ENCODE results near the gene FAM171A2. TPM values are rescaled to one million over a fixed set of nuclear protein-coding genes. Genes with fewer than 3 reads are reported as not detected.
"Not testable (repeated sequence)": the region's sequence is repeated elsewhere in the genome, so short reads cannot be mapped to it uniquely, and the experiment has no call there.

Gene FAM171A2
- total RNA-seq, 4 donors from 2014 or later = 0.42 to 2.0 (median 1.2) TPM

DNA sequence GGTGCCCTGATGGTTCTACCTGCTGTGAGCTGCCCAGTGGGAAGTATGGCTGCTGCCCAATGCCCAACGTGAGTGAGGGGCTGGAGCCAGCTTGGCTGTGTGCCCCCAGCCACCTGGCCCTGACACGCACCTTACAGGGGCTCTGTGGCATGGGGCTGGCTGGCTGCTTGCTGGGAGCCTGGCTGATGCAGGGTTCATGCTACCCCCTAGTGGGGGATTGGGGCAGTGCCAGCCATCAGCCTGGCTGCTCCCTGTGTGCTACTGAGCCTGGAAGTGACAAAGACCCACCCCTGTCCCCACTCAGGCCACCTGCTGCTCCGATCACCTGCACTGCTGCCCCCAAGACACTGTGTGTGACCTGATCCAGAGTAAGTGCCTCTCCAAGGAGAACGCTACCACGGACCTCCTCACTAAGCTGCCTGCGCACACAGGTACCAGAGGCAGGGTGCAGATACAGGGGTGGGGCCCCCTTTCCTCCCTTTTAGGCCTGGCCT, 12.9 kb downstream of the FAM171A2 start:
- DNase-seq (ENCODE audit: extremely low spot score) = no peak
- intact Hi-C loops (cut with DNase I) = no loop called here
- H3K27me3 ChIP-seq = no peaks in the 10 kb centered on the region
- H3K9me3 ChIP-seq = no peaks in the 10 kb centered on the region
- 65% methylated on average over 5 of the region's 6 CpGs for WGBS
- H3K4me1 ChIP-seq = peaks cover 6 to 26% (median 20%) of the 10 kb centered on the region in 4 donors
- TF ChIP-seq POLR2A (IDR thresholded peaks at IDR 0.05; ENCODE audit: low read depth) = no peak
- peak; percentile 46 to 72 (median 50) for TF ChIP-seq CTCF (IDR thresholded peaks at IDR 0.05)
- no peak overlapping the region for H3K27ac ChIP-seq (replicated peaks in 1 of 4)
- no peak overlapping the region for H3K4me3 ChIP-seq
- H3K36me3 ChIP-seq = peaks cover 22 to 53% (median 47%) of the 10 kb centered on the region in 4 donors

- no peaks in the 10 kb centered on the region for H3K9me3 ChIP-seq
- H3K4me3 ChIP-seq = no peak overlapping the region
- no peak for DNase-seq (ENCODE audit: extremely low spot score)
- no peak overlapping the region for H3K27ac ChIP-seq (replicated peaks in 1 of 4)
- intact Hi-C loops (cut with DNase I) = no loop called here
- H3K4me1 ChIP-seq = peaks cover 7 to 34% (median 26%) of the 10 kb centered on the region in 4 donors
- no peak for TF ChIP-seq CTCF (IDR thresholded peaks at IDR 0.05)
- 91% methylated on average over 7 of the region's 12 CpGs for whole genome bisulfite sequencing
- no peaks in the 10 kb centered on the region for H3K27me3 ChIP-seq
- peaks cover 22 to 53% (median 47%) of the 10 kb centered on the region in 4 donors for H3K36me3 ChIP-seq
Observed at GRCh38 chr17:44349553-44350070, 14.0 kb downstream of the FAM171A2 start.

GRCh38 chr17:44348988-44349364, 14.7 kb downstream of the FAM171A2 start:
- H3K27me3 ChIP-seq = no peaks in the 10 kb centered on the region
- H3K4me3 ChIP-seq = no peak overlapping the region
- WGBS = 90% methylated on average over 2 of the region's 6 CpGs
- H3K27ac ChIP-seq (replicated peaks in 1 of 4) = no peak overlapping the region
- peaks cover 22 to 53% (median 47%) of the 10 kb centered on the region in 4 donors for H3K36me3 ChIP-seq
- no peak for TF ChIP-seq CTCF (IDR thresholded peaks at IDR 0.05)
- TF ChIP-seq POLR2A (IDR thresholded peaks at IDR 0.05; ENCODE audit: low read depth) = no peak
- intact Hi-C loops (cut with DNase I) = no loop called here
- no peak for DNase-seq (ENCODE audit: extremely low spot score)
- peaks cover 14 to 37% (median 32%) of the 10 kb centered on the region in 4 donors for H3K4me1 ChIP-seq
- no peaks in the 10 kb centered on the region for H3K9me3 ChIP-seq

- H3K9me3 ChIP-seq = no peaks in the 10 kb centered on the region
- H3K36me3 ChIP-seq = peaks cover 22 to 53% (median 47%) of the 10 kb centered on the region in 4 donors
- no peak overlapping the region for H3K4me3 ChIP-seq
- no peak overlapping the region for H3K27ac ChIP-seq (replicated peaks in 1 of 4)
- H3K4me1 ChIP-seq = peaks cover 14 to 36% (median 29%) of the 10 kb centered on the region in 4 donors
- DNase-seq (ENCODE audit: extremely low spot score) = no peak
- intact Hi-C loops (cut with DNase I) = no loop called here
- TF ChIP-seq POLR2A (IDR thresholded peaks at IDR 0.05; ENCODE audit: low read depth) (no peak), CTCF (IDR thresholded peaks at IDR 0.05) (no peak), POLR2AphosphoS5 (IDR thresholded peaks at IDR 0.05) (no peak), EP300 (IDR thresholded peaks at IDR 0.05) (no peak)
- no peaks in the 10 kb centered on the region for H3K27me3 ChIP-seq
- WGBS = 83% methylated on average over 4 of the region's 9 CpGs
Observed at GRCh38 chr17:44348234-44348987, 15.2 kb downstream of the FAM171A2 start.

DNA sequence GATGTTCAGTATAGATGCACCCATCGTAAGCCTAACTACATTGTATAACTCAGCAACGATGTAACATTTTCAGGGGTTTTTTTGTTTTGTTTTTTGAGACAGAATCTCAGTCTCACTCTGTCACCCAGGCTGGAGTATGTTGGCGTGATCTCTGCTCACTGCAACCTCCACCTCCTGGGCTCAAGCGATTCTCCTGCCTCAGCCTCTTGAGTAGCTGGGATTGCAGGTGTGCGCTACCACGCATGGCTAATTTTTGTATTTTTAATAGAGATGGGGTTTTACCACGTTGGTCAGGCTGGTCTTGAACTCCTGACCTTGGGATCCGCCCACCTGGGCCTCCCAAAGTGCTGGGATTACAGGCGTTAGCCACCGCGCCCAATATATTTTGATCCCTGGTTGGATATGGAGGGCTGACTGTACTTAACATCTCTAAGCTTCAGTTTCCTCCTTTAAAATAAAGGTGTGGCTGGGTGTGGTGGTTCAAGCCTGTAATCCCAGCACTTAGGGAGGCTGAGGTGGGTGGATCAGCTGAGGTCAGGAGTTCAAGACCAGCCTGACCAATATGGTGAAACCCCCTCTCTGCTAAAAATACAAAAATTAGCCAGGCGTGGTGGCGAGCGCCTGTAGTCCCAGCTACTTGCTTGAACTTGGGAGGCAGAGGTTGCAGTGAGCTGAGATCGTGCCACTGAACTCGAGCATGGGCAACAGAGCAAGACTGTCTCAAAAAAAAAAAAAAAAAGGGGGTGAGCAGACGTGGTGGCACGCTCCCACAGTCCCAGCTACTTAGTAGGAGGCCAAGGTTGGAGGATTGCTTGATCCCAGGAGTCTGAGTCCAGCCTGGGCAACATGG, 16.2 kb downstream of the FAM171A2 start:
- DNase-seq (ENCODE audit: extremely low spot score); intact Hi-C loops (cut with DNase I); H3K4me3 ChIP-seq; H3K9me3 ChIP-seq; H3K27me3 ChIP-seq; H3K27ac ChIP-seq (replicated peaks in 1 of 4): not testable (repeated sequence)
- Histone ChIP-seq H3K36me3 (peaks cover 19 to 44% (median 39%) of the 10 kb centered on the region in 4 donors), H3K4me1 (peaks cover 14 to 32% (median 25%) of the 10 kb centered on the region in 4 donors)
- 78% methylated on average over 18 of the region's 18 CpGs for WGBS

All from esophagus muscularis mucosa (tissue), 4 donors.